CD8-positive, alpha-beta memory T cell (primary cell): ENCODE results near the gene MYO7B. TPM values are rescaled to one million over a fixed set of nuclear protein-coding genes. Genes with fewer than 3 reads are reported as not detected.

Experiments
- CTCF ChIA-PET: fragments of 350-600 bp; sonication (Branson Sonifier 250); formaldehyde crosslinking; loops from one replicate; lab custom pipeline; 2021; ENCODE audit warnings: antibody characterized with exemption; lab: Charles Lee
- POLR2A ChIA-PET: fragments of 350-600 bp; sonication (Branson Sonifier 250); formaldehyde crosslinking; loops from one replicate; lab custom pipeline; 2021; ENCODE audit warnings: antibody characterized with exemption; lab: Charles Lee
- DNase-seq, 5 donors: peaks; one replicate each; pipeline versions ENCODE4 v3.0.0 to v3.0.0-alpha.2; 2020 to 2022; ENCODE audit warnings: mixed read lengths in 1 of 5
- H3K27ac ChIP-seq: one replicate; pipeline ENCODE4 v1.7.0; 2013; ENCODE audit warnings: low read depth, mild to moderate bottlenecking, low read length, moderate library complexity
- H3K27me3 ChIP-seq: 2 replicates; pipeline ENCODE4 v1.7.0; 2013; ENCODE audit warnings: low read length, mild to moderate bottlenecking; ENCODE audit not compliant: insufficient read depth, poor library complexity, severe bottlenecking
- H3K36me3 ChIP-seq: 2 replicates; pipeline ENCODE4 v1.7.0; 2013; ENCODE audit warnings: mild to moderate bottlenecking, low read length, moderate library complexity; ENCODE audit not compliant: insufficient read depth
- H3K4me1 ChIP-seq: 2 replicates; pipeline ENCODE4 v1.7.0; 2013; ENCODE audit warnings: mild to moderate bottlenecking, low read length, moderate library complexity; ENCODE audit not compliant: insufficient read depth
- H3K4me3 ChIP-seq: 2 replicates; pipeline ENCODE4 v1.7.0; 2013; ENCODE audit warnings: mild to moderate bottlenecking, low read length
- H3K9me3 ChIP-seq: 2 replicates; pipeline ENCODE4 v1.7.0; 2013; ENCODE audit warnings: mild to moderate bottlenecking, low read length
- H3K27ac Mint-ChIP-seq, 8 donors: one replicate each; pipeline ENCODE4 v1.8.0; 2020 to 2021; ENCODE audit warnings: mixed read lengths in 8 of 8, mild to moderate bottlenecking in 6 of 8, inconsistent platforms in 3 of 8, moderate library complexity in 3 of 8
- H3K27me3 Mint-ChIP-seq, 2 donors: one replicate each; pipeline ENCODE4 v1.8.0; 2020 to 2021; ENCODE audit warnings: mixed read lengths in 2 of 2, mild to moderate bottlenecking in 1 of 2, moderate library complexity in 1 of 2
- H3K36me3 Mint-ChIP-seq, 3 donors: one replicate each; pipeline ENCODE4 v1.8.0; 2020 to 2021; ENCODE audit warnings: mixed read lengths in 3 of 3, inconsistent platforms in 1 of 3, mild to moderate bottlenecking in 1 of 3
- H3K4me1 Mint-ChIP-seq, 3 donors: one replicate each; pipeline ENCODE4 v1.8.0; 2020 to 2021; ENCODE audit warnings: mixed read lengths in 3 of 3, inconsistent platforms in 1 of 3, mild to moderate bottlenecking in 1 of 3
- H3K4me3 Mint-ChIP-seq, 7 donors: one replicate each; pipeline ENCODE4 v1.8.0; 2020 to 2021; ENCODE audit warnings: mixed read lengths in 7 of 7, mild to moderate bottlenecking in 6 of 7, moderate library complexity in 4 of 7, inconsistent platforms in 2 of 7
- H3K9me3 Mint-ChIP-seq, 5 donors: one replicate each; pipeline ENCODE4 v1.8.0; 2020 to 2022; ENCODE audit warnings: mixed read lengths in 5 of 5, mild to moderate bottlenecking in 3 of 5, moderate library complexity in 2 of 5, inconsistent platforms in 1 of 5
- polyA plus RNA-seq: library from polyadenylated mRNA; unstranded; fragments of 300-500 nt; fragmentation: Illumina TruSeq; gene quantifications from one replicate; pipeline ENCODE4 v1.2.3, GENCODE V29; 2021
- total RNA-seq, 2 experiments: library from RNA; stranded (reverse); gene quantifications; one replicate each; pipeline ENCODE4 v1.2.3, GENCODE V29; 2021

The MYO7B gene
- total and polyA plus RNA-seq, 3 experiments from 2014 or later: not detected

DNA sequence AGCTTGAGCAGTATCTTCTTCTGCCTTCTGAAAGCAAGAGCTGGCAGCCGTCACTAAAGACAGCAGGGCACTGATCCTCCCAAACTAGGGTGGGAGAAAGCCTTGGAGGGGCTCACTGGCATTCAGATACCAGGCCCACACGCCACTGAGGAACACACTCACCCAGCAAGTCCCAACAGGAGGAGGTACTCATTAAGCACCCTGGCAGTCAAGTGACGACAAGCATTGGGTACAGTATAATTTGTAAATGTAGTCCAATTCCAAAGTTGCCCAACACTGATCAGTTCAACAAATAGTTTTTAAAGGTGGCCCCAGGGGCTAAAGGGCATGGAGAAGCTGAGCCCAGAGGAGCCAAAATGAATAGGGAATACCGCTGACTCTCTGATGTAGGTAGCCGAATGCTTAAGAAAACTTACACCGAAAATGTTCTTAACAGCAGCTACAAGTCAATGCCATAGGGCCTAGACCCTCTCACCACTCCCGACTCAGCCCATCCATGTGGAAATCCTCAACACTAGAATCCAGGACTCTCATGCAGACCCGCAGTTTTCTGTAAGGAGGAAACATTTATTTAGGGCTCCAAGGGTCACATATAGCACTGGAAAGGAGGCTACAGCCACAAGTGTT is 129.9 kb downstream of the MYO7B start:
- H3K4me3 Mint-ChIP-seq: no peak overlapping the region
- Histone ChIP-seq H3K4me3 (no peak overlapping the region), H3K27ac (no peak overlapping the region), H3K36me3 (no peaks in the 10 kb centered on the region), H3K9me3 (no peaks in the 10 kb centered on the region), H3K4me1 (no peaks in the 10 kb centered on the region), H3K27me3 (peaks cover 22% of the 10 kb centered on the region)
- DNase-seq: no peak
- H3K27ac Mint-ChIP-seq: no peak overlapping the region
- peaks cover 32 to 75% of the 10 kb centered on the region in 2 donors for H3K27me3 Mint-ChIP-seq
- POLR2A ChIA-PET: no interaction called here
- CTCF ChIA-PET: no interaction called here
- H3K4me1 Mint-ChIP-seq: no peaks in the 10 kb centered on the region
- H3K36me3 Mint-ChIP-seq: peaks cover 0 to 1% (median 0%) of the 10 kb centered on the region in 3 donors
- H3K9me3 Mint-ChIP-seq: no peaks in the 10 kb centered on the region

DNA sequence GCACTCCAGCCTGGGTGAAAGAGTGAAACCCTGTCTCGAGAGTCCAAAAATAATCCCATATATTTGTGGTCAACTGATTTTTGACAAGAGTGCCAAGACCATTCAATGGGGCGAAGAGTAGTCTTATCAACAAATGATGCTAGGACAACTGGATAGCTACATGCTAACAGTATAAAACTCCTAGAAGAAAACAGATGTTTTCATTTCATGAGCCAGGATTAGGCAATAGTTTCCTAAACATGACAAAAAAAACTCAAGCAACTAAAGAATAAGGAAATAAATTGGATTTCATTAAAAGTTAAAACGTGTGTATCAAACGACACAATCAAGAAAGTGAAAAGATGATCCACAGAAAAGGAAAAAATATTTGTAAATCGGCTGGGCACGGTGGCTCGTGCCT is 133.6 kb downstream of the MYO7B start:
- no peak overlapping the region for H3K27ac ChIP-seq
- DNase-seq: no peak
- POLR2A ChIA-PET: no interaction called here
- H3K27me3 ChIP-seq: peaks cover 10% of the 10 kb centered on the region
- Mint-ChIP-seq H3K36me3 (peaks cover 0 to 1% (median 0%) of the 10 kb centered on the region in 3 donors), H3K4me1 (peaks cover 0 to 1% (median 0%) of the 10 kb centered on the region in 3 donors), H3K27ac (no peak overlapping the region), H3K27me3 (peaks cover 60 to 76% of the 10 kb centered on the region in 2 donors), H3K4me3 (no peak overlapping the region), H3K9me3 (no peaks in the 10 kb centered on the region)
- no peaks in the 10 kb centered on the region for H3K4me1 ChIP-seq
- no peaks in the 10 kb centered on the region for H3K36me3 ChIP-seq
- H3K4me3 ChIP-seq: no peak overlapping the region
- CTCF ChIA-PET: no interaction called here
- no peaks in the 10 kb centered on the region for H3K9me3 ChIP-seq

DNA sequence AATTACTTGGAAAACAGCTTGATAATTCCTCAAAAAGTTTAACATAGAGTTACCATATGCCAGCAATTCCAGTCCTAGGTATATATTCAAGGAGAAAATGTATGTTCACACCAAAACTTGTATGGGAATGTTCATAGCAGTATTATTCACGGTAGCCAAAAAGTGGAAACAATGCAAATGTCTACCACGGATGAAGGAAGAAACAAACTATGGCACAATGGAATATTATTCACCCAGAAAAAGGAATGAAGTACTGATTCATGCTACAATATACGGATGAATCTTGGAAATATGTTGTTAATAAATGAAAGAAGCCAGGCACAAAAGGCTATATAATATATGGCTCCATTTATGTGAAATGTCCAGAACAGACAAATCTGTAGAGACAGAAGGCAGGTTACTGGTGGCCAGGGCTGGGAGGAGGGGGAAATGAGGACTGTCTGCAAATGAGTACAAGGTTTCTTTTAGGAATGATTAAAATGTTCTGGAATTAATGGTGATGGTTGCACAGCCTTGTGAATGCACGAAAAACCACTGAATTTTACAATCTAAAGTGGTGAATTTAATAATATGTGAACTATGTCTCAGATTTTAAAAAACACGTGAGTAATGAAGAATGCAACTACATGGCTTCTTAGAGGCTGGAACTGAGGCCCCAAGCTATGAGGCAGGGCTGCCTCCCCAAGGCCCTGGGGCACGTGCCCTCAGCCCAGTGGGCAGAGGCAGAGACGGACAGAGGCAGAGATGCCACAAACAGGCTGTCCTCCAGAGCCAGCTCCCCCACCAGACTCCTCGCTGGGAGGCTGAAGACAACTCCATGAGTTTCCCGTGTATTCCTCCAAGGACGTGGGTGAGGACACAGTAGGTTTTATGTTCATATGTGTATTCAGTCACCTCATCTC is 134.8 kb downstream of the MYO7B start:
- Mint-ChIP-seq H3K9me3 (no peaks in the 10 kb centered on the region), H3K4me1 (peaks cover 5 to 6% (median 5%) of the 10 kb centered on the region in 3 donors), H3K27me3 (peaks cover 61 to 75% of the 10 kb centered on the region in 2 donors), H3K4me3 (no peak overlapping the region), H3K27ac (no peak overlapping the region), H3K36me3 (peaks cover 0 to 1% (median 0%) of the 10 kb centered on the region in 3 donors)
- peaks cover 16% of the 10 kb centered on the region for H3K27me3 ChIP-seq
- no peak overlapping the region for H3K4me3 ChIP-seq
- ChIA-PET POLR2A (no interaction called here), CTCF (no interaction called here)
- no peak overlapping the region for H3K27ac ChIP-seq
- H3K9me3 ChIP-seq: no peaks in the 10 kb centered on the region
- H3K4me1 ChIP-seq: no peaks in the 10 kb centered on the region
- DNase-seq: no peak
- H3K36me3 ChIP-seq: no peaks in the 10 kb centered on the region

DNA sequence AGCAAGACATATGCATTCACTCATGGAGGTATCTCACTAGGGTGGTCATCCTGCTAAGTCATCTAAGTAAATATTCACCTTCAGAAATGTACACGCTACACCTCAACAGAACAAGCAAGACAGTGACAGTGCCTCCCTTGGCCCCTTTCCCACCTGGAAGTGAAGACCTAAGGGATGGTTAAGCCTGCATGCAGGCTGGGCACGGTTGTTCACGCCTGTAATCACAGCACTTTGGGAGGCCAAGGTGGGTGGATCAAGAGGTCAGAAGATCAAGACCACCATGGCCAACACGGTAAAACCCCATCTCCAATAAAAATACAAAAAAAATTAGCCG is 135.4 kb downstream of the MYO7B start:
- H3K27me3 Mint-ChIP-seq: peaks cover 65 to 73% of the 10 kb centered on the region in 2 donors
- H3K36me3 ChIP-seq: no peaks in the 10 kb centered on the region
- ChIA-PET CTCF (no interaction called here), POLR2A (no interaction called here)
- H3K27me3 ChIP-seq: peaks cover 20% of the 10 kb centered on the region
- H3K27ac Mint-ChIP-seq: no peak overlapping the region
- H3K27ac ChIP-seq: no peak overlapping the region
- H3K9me3 ChIP-seq: no peaks in the 10 kb centered on the region
- no peaks in the 10 kb centered on the region for H3K9me3 Mint-ChIP-seq
- no peak for DNase-seq
- H3K4me3 Mint-ChIP-seq: peak overlapping the region in 1 of 7 donors; percentile 28
- no peak overlapping the region for H3K4me3 ChIP-seq
- no peaks in the 10 kb centered on the region for H3K4me1 ChIP-seq
- H3K36me3 Mint-ChIP-seq: peaks cover 0 to 1% (median 0%) of the 10 kb centered on the region in 3 donors
- H3K4me1 Mint-ChIP-seq: peaks cover 9% of the 10 kb centered on the region in 3 donors

DNA sequence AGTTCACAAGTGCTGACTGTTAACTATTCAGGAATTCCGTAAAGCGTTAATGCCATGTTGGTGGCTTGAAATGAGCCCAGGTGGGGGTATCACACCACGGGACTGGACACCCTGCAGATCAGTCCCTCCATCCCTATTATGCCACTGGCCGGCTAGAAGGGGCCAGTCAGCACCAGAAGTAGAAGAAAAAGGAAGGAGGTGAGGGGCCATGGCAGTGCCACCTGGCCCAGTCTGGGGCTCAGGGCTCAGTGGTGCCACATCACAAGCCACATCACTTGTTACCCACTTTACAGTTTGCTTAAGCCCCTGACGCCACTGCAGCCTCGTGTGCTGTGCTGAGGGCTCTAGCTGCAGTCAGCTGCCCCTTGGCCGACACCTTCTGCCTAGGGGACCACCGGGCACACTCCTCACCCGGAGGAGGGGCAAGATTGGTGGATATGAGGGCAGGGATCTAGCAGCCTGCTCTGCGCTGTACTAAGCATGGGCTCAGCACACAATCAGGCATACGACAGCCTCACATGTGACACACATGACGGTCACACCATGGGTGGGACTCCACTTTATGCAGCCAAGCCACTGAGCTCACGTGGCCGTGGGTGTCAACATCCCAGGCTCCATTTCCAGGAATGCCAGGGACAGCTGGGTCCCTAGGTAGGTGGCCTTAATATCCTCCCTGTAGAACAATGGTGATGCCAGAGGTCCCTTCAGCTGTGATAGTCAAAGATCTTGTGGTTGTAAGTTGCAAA is 136.2 kb downstream of the MYO7B start:
- DNase-seq: no peak
- Mint-ChIP-seq H3K36me3 (no peaks in the 10 kb centered on the region), H3K27ac (no peak overlapping the region), H3K4me1 (peaks cover 11 to 12% (median 12%) of the 10 kb centered on the region in 3 donors), H3K4me3 (no peak overlapping the region), H3K9me3 (no peaks in the 10 kb centered on the region), H3K27me3 (peaks cover 69 to 72% of the 10 kb centered on the region in 2 donors)
- H3K27ac ChIP-seq: no peak overlapping the region
- no peaks in the 10 kb centered on the region for H3K36me3 ChIP-seq
- peaks cover 29% of the 10 kb centered on the region for H3K27me3 ChIP-seq
- ChIA-PET CTCF (no interaction called here), POLR2A (no interaction called here)
- no peaks in the 10 kb centered on the region for H3K4me1 ChIP-seq
- no peak overlapping the region for H3K4me3 ChIP-seq
- H3K9me3 ChIP-seq: no peaks in the 10 kb centered on the region

DNA sequence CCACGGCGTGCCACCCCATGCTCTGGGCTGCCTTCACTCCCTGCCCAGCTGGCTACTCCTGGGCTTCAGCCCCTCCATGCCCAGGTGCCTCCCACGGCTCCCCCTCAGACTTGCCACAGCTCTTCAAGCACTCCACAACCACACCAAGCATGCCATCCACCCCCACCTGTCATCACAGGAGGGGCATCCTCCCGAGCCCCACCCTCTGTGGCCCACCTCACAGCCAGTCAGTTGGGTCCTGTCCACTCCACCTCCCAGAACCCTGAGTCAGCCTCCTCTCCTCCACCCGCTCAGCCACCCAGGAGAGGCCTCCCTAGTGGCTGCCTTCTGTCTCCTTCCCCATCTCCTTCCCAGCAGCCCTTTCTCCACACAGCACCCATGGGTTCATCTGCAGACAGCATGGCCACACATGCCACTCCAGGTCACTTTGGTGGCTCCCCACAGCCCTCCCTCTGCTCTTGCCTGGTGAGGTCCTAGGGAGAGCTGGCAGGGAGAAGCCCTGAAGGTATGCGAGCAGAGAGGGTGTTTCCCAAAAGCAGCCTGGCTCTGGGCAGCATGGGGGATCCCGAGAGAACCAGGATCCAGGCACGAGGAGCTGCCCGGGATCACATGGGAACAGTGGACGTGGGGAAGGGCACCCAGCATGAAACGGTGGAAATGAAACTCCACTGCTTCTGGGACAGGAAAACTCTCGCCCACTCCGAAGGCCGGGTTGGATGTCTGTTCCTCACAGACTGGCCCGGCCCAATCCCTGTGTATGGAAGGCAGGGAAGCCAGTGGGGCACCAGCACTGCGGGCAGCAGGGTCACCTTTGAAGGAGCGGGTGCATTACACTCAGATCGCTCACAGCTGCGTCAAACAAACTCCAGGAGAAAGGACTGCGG is 137.1 kb downstream of the MYO7B start:
- Mint-ChIP-seq H3K36me3 (no peaks in the 10 kb centered on the region), H3K27me3 (peaks cover 69 to 73% of the 10 kb centered on the region in 2 donors), H3K27ac (no peak overlapping the region), H3K4me1 (peaks cover 11 to 12% (median 12%) of the 10 kb centered on the region in 3 donors), H3K9me3 (no peaks in the 10 kb centered on the region), H3K4me3 (peak overlapping the region in 1 of 7 donors; percentile 15)
- H3K9me3 ChIP-seq: no peaks in the 10 kb centered on the region
- no peaks in the 10 kb centered on the region for H3K4me1 ChIP-seq
- H3K36me3 ChIP-seq: no peaks in the 10 kb centered on the region
- ChIA-PET POLR2A (no interaction called here), CTCF (no interaction called here)
- peaks cover 33% of the 10 kb centered on the region for H3K27me3 ChIP-seq
- no peak overlapping the region for H3K27ac ChIP-seq
- H3K4me3 ChIP-seq: no peak overlapping the region
- no peak for DNase-seq

DNA sequence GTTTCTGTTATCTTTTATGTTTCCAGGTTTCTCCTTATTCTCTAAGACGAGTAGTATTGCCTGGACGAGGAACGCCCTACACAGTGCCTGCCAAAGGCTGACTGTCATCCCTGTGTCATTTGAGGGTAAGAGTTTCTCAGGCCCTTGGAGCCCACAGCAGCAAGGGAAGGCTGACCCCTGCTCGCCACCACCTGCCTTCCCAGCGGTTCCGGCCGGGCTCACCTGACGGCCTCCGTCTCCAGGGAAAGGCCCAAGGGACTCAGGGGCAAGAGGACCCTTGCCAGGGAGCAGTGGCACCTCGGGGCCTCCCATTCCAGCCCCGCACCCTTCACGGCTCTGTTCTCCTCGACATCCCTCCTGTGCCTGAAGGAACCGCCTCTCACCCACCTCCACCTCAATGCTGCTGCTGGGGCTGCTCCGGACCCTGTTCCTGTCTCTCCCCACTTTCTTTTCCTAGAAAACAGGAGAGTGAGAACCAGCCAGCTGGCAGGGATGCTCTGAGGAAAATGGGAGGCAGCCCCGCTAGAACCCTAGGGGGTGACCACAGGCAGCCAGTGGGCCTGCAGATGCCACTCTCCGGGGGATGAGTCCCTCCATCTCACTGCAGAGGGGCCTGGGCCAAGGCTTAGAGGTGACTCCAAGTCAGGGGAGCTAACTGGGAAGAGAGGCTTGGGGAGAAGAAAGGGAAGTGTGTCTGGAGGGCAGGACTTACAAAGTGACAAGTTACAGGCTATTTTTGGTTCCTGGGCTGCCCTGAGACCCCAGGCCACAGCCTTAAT is 138.0 kb downstream of the MYO7B start:
- CTCF ChIA-PET: no interaction called here
- Mint-ChIP-seq H3K36me3 (no peaks in the 10 kb centered on the region), H3K4me1 (peaks cover 11 to 12% (median 12%) of the 10 kb centered on the region in 3 donors), H3K27me3 (peaks cover 70 to 79% of the 10 kb centered on the region in 2 donors), H3K4me3 (peak overlapping the region in 6 of 7 donors; percentile 25 to 75 (median 64)), H3K27ac (no peak overlapping the region), H3K9me3 (no peaks in the 10 kb centered on the region)
- Histone ChIP-seq H3K27ac (no peak overlapping the region), H3K36me3 (no peaks in the 10 kb centered on the region), H3K27me3 (peaks cover 36% of the 10 kb centered on the region), H3K4me3 (no peak overlapping the region), H3K4me1 (no peaks in the 10 kb centered on the region), H3K9me3 (no peaks in the 10 kb centered on the region)
- no peak for DNase-seq
- POLR2A ChIA-PET: no interaction called here
